ENCODE data around the gene PMEPA1.

GRCh38 chr20:57702521-57702920 lies 7.3 kb downstream of the PMEPA1 start:
- TF ChIP-seq CTCF (IDR thresholded peaks at IDR 0.05) (no peak), POLR2A (IDR thresholded peaks at IDR 0.05) (no peak)

Data from Peyer's patch (tissue), 4 donors.